Measurements from ENCODE around the gene FERMT1. TPM values are rescaled to one million over a fixed set of nuclear protein-coding genes. Genes with fewer than 3 reads are reported as not detected.
A peak's percentile ranks its signal among the peaks of the same experiment; 100 is the strongest.
"Not testable (repeated sequence)": the region's sequence is repeated elsewhere in the genome, so short reads cannot be mapped to it uniquely, and the experiment has no call there.

The FERMT1 gene
- polyA plus RNA-seq, 2 donors: 10.9 to 14.0 TPM

DNA sequence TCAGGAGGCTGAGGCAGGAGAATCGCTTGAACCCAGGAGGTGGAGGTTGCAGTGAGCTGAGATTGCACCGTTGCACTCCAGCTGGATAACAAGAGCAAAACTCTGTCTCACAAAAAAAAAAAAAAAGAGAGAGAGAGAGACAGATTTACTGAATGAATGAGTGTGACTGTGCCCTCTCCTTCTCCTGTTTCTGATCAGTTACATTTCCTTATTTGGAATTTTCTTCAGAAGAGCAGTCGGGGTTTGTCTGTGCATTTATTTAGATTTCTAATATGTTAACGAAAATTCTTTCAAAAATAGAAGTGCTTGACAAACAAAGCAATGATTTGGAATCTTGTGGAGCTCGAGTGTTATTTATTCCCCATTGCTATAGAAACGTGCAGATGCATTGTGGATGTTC, 62.6 kb downstream of the FERMT1 start:
- H3K4me3 ChIP-seq (ENCODE audit: low read depth in 1 of 2, low read length in 2 of 2): no peak overlapping the region
- no peaks in the 10 kb centered on the region for H3K4me1 ChIP-seq (ENCODE audit: control insufficient read depth in 2 of 2, insufficient read depth in 2 of 2, low read length in 1 of 2)
- H3K36me3 ChIP-seq (ENCODE audit: control insufficient read depth in 2 of 2, insufficient read depth in 2 of 2, low read length in 1 of 2): no peaks in the 10 kb centered on the region
- no peaks in the 10 kb centered on the region for H3K27me3 ChIP-seq (ENCODE audit: control insufficient read depth in 1 of 2, insufficient read depth in 2 of 2, low read length in 2 of 2)
- 53 to 63% methylated on average over 6 of the region's 6 CpGs for WGBS, 2 donors
- H3K9me3 ChIP-seq (ENCODE audit: control insufficient read depth in 2 of 2, insufficient read depth in 1 of 2, low read depth in 1 of 2, low read length in 1 of 2): peaks cover 0 to 3% of the 10 kb centered on the region in 2 donors
- H3K27ac ChIP-seq (ENCODE audit: low read depth in 2 of 2, low read length in 1 of 2): no peak overlapping the region

DNA sequence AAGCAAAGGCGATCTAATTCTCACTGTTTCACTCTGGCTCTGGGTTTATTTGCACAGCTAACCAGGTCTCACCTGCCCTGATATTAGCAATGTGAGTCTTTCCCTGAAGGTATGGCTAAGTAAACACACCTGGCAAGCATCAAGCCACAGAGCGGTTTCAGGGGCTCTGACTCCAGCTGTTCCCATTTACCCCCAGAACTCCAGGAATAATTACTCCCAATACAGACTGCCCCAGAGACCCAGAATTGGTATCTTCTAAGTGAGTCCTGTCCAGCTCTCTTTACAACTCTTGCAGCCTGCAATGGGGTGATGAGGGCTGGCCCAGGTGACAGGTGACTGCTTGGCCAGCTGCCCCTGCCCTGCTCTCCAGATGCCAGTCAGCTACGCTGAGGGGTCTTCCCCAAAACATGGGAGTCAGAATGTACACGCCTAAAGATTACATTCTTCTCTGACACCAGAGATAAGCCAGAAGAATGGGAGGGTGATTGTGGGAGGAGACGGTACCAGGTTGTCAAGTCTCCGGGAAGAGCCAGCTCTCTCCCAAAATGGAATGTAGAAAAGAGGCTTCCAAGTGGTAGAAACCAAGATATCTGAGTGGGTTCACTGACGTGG, 64.0 kb downstream of the FERMT1 start:
- Histone ChIP-seq H3K36me3 (ENCODE audit: control insufficient read depth in 2 of 2, insufficient read depth in 2 of 2, low read length in 1 of 2) (no peaks in the 10 kb centered on the region), H3K27ac (ENCODE audit: low read depth in 2 of 2, low read length in 1 of 2) (no peak overlapping the region), H3K4me1 (ENCODE audit: control insufficient read depth in 2 of 2, insufficient read depth in 2 of 2, low read length in 1 of 2) (no peaks in the 10 kb centered on the region), H3K27me3 (ENCODE audit: control insufficient read depth in 1 of 2, insufficient read depth in 2 of 2, low read length in 2 of 2) (no peaks in the 10 kb centered on the region), H3K9me3 (ENCODE audit: control insufficient read depth in 2 of 2, insufficient read depth in 1 of 2, low read depth in 1 of 2, low read length in 1 of 2) (peaks cover 0 to 3% of the 10 kb centered on the region in 2 donors), H3K4me3 (ENCODE audit: low read depth in 1 of 2, low read length in 2 of 2) (no peak overlapping the region)
- 35 to 41% methylated on average over 7 of the region's 7 CpGs for WGBS, 2 donors

- no peak overlapping the region for H3K4me3 ChIP-seq (ENCODE audit: low read depth in 1 of 2, low read length in 2 of 2)
- peaks cover 0 to 3% of the 10 kb centered on the region in 2 donors for H3K9me3 ChIP-seq (ENCODE audit: control insufficient read depth in 2 of 2, insufficient read depth in 1 of 2, low read depth in 1 of 2, low read length in 1 of 2)
- 76 to 89% methylated on average over 2 of the region's 2 CpGs for WGBS, 2 donors
- H3K4me1 ChIP-seq (ENCODE audit: control insufficient read depth in 2 of 2, insufficient read depth in 2 of 2, low read length in 1 of 2): peaks cover 0 to 1% of the 10 kb centered on the region in 2 donors
- no peaks in the 10 kb centered on the region for H3K36me3 ChIP-seq (ENCODE audit: control insufficient read depth in 2 of 2, insufficient read depth in 2 of 2, low read length in 1 of 2)
- no peaks in the 10 kb centered on the region for H3K27me3 ChIP-seq (ENCODE audit: control insufficient read depth in 1 of 2, insufficient read depth in 2 of 2, low read length in 2 of 2)
- H3K27ac ChIP-seq (ENCODE audit: low read depth in 2 of 2, low read length in 1 of 2): no peak overlapping the region
Measured at GRCh38 chr20:6057691-6058090, 65.1 kb downstream of the FERMT1 start.

DNA sequence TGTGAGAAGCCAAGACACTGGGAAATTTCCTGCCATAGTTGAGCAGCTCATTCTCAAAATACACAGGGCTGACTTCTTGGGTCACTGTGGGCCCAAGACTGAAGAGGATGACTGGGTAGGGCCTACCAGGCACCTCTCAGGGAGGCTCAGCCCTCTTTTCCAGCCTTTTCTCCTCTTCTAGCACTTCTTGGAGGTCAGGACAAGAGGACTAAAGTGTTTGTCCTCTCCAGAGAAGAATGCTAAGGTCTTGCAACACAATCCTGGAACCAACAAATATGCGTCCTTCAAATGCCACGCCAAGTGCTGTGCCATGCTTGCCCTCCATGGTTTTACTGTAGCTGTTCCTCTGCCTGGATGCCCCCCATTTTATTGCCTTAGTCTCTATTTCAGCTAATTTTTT, 65.7 kb downstream of the FERMT1 start:
- Histone ChIP-seq H3K9me3 (ENCODE audit: control insufficient read depth in 2 of 2, insufficient read depth in 1 of 2, low read depth in 1 of 2, low read length in 1 of 2) (peaks cover 0 to 3% of the 10 kb centered on the region in 2 donors), H3K4me1 (ENCODE audit: control insufficient read depth in 2 of 2, insufficient read depth in 2 of 2, low read length in 1 of 2) (peaks cover 4 to 7% of the 10 kb centered on the region in 2 donors), H3K36me3 (ENCODE audit: control insufficient read depth in 2 of 2, insufficient read depth in 2 of 2, low read length in 1 of 2) (no peaks in the 10 kb centered on the region), H3K4me3 (ENCODE audit: low read depth in 1 of 2, low read length in 2 of 2) (no peak overlapping the region), H3K27me3 (ENCODE audit: control insufficient read depth in 1 of 2, insufficient read depth in 2 of 2, low read length in 2 of 2) (no peaks in the 10 kb centered on the region), H3K27ac (ENCODE audit: low read depth in 2 of 2, low read length in 1 of 2) (no peak overlapping the region)
- 97 to 100% methylated on average over 2 of the region's 2 CpGs for WGBS, 2 donors

DNA sequence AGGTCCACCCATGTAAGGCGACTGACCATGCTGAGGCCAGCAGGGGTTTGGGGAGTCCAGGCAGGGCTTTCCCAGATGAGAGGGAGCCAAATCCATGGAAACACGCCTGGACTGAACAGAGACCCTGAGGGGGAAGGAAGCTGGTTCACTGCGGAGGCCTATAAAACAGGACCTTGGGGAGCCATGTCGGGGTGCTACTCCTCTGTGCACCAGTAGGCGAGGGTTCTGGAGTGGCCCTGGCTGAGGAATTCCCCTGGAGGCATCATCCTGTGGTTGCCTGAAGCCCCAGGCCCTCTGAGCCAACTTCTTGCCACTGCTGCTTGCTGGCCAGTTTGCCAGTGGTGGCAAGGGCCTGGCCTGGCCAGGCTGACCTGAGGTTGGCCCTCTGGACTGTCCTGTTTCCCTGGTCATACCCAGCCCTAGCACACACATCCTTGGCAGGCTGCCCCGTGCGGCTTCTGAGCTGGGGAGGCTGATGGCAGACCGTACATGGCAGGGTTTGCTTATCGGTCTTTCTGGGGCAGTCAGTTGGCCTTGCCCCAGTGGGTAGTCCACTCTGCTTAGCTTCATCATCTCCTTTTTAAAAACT, 66.8 kb downstream of the FERMT1 start:
- H3K27me3 ChIP-seq (ENCODE audit: control insufficient read depth in 1 of 2, insufficient read depth in 2 of 2, low read length in 2 of 2): peaks cover 0 to 2% of the 10 kb centered on the region in 2 donors
- WGBS, 2 donors: 86 to 89% methylated on average over 9 of the region's 9 CpGs
- no peak overlapping the region for H3K27ac ChIP-seq (ENCODE audit: low read depth in 2 of 2, low read length in 1 of 2)

DNA sequence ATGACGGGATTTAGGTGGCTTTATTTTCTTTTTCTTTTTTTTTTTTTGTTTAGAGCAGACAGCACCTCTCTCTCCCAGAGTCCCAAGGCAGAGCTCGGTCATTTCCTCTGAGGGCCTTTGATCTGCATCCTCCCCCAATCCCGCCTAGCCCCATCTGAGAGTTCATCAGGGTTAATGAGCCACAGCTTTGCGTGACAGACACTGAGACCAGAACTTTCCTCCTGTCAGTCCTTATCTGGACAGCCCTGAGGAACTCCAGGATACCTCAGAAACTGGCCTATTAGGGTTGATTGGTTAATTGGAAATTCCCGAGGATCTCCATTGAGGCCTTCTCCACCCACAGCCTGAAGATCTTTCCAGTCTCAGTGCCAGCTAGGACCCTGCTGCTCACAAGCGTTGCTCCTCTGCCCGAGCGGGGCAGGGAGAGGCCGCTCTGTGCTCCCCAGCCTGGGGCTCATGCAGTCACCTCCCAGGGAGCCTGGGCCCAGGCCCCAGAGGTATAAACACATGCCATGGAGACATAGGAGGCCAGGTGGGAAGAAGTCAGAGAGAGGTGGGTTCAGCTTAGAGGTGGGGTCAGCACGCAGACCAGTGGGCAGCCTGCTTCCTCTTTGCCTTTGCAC, 67.6 kb downstream of the FERMT1 start:
- Histone ChIP-seq H3K36me3 (ENCODE audit: control insufficient read depth in 2 of 2, insufficient read depth in 2 of 2, low read length in 1 of 2) (no peaks in the 10 kb centered on the region), H3K27me3 (ENCODE audit: control insufficient read depth in 1 of 2, insufficient read depth in 2 of 2, low read length in 2 of 2) (peaks cover 0 to 10% of the 10 kb centered on the region in 2 donors), H3K4me1 (ENCODE audit: control insufficient read depth in 2 of 2, insufficient read depth in 2 of 2, low read length in 1 of 2) (peaks cover 4 to 11% of the 10 kb centered on the region in 2 donors), H3K27ac (ENCODE audit: low read depth in 2 of 2, low read length in 1 of 2) (peak overlapping the region in 1 of 2 donors; percentile 13), H3K4me3 (ENCODE audit: low read depth in 1 of 2, low read length in 2 of 2) (no peak overlapping the region), H3K9me3 (ENCODE audit: control insufficient read depth in 2 of 2, insufficient read depth in 1 of 2, low read depth in 1 of 2, low read length in 1 of 2) (peaks cover 0 to 3% of the 10 kb centered on the region in 2 donors)
- WGBS, 2 donors: 85 to 86% methylated on average over 10 of the region's 10 CpGs

More for the DNA sequence above, 66.8 kb downstream of the FERMT1 start:
- Histone ChIP-seq H3K36me3 (ENCODE audit: control insufficient read depth in 2 of 2, insufficient read depth in 2 of 2, low read length in 1 of 2) (no peaks in the 10 kb centered on the region), H3K4me1 (ENCODE audit: control insufficient read depth in 2 of 2, insufficient read depth in 2 of 2, low read length in 1 of 2) (peaks cover 4 to 11% of the 10 kb centered on the region in 2 donors), H3K4me3 (ENCODE audit: low read depth in 1 of 2, low read length in 2 of 2) (no peak overlapping the region), H3K9me3 (ENCODE audit: control insufficient read depth in 2 of 2, insufficient read depth in 1 of 2, low read depth in 1 of 2, low read length in 1 of 2) (peaks cover 0 to 3% of the 10 kb centered on the region in 2 donors)

DNA sequence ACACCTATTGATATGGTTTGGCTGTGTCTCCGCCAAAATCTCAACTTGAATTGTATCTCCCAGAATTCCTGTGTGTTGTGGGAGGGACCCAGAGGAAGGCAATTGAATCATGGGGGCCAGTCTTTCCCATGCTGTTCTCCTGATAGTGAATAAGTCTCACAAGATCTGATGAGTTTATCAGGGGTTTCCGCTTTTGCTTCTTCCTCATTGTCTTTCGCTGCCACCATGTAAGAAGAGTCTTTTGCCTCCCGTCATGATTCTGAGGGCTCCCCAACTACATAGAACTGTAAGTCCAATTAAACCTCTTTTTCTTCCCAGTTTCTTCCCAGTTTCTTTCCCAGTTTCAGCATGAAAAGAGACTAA, 68.2 kb downstream of the FERMT1 start:
- WGBS, 2 donors: 90% methylated on average over 4 of the region's 4 CpGs
- not testable (repeated sequence) for H3K36me3 ChIP-seq (ENCODE audit: control insufficient read depth in 2 of 2, insufficient read depth in 2 of 2, low read length in 1 of 2); H3K4me3 ChIP-seq (ENCODE audit: low read depth in 1 of 2, low read length in 2 of 2); H3K9me3 ChIP-seq (ENCODE audit: control insufficient read depth in 2 of 2, insufficient read depth in 1 of 2, low read depth in 1 of 2, low read length in 1 of 2); H3K27me3 ChIP-seq (ENCODE audit: control insufficient read depth in 1 of 2, insufficient read depth in 2 of 2, low read length in 2 of 2); H3K27ac ChIP-seq (ENCODE audit: low read depth in 2 of 2, low read length in 1 of 2)
- H3K4me1 ChIP-seq (ENCODE audit: control insufficient read depth in 2 of 2, insufficient read depth in 2 of 2, low read length in 1 of 2): peaks cover 4 to 11% of the 10 kb centered on the region in 2 donors

GRCh38 chr20:6053776-6054688, 68.8 kb downstream of the FERMT1 start, which contains the start of gene LRRN4:
Gene LRRN4 (minus strand): TSS chr20:6054060. CDS start chr20:6052799, 1,261 bp downstream.
- WGBS, 2 donors: 45 to 57% methylated on average over 13 of the region's 13 CpGs
- Histone ChIP-seq H3K4me3 (ENCODE audit: low read depth in 1 of 2, low read length in 2 of 2) (no peak within 1 kb of the TSS), H3K4me1 (ENCODE audit: control insufficient read depth in 2 of 2, insufficient read depth in 2 of 2, low read length in 1 of 2) (peaks cover 4 to 11% of the 10 kb centered on the region in 2 donors), H3K9me3 (ENCODE audit: control insufficient read depth in 2 of 2, insufficient read depth in 1 of 2, low read depth in 1 of 2, low read length in 1 of 2) (peaks cover 0 to 3% of the 10 kb centered on the region in 2 donors), H3K36me3 (ENCODE audit: control insufficient read depth in 2 of 2, insufficient read depth in 2 of 2, low read length in 1 of 2) (no peaks in the 10 kb centered on the region), H3K27me3 (ENCODE audit: control insufficient read depth in 1 of 2, insufficient read depth in 2 of 2, low read length in 2 of 2) (peaks cover 0 to 10% of the 10 kb centered on the region in 2 donors), H3K27ac (ENCODE audit: low read depth in 2 of 2, low read length in 1 of 2) (no peak within 1 kb of the TSS)

- Histone ChIP-seq H3K4me1 (ENCODE audit: control insufficient read depth in 2 of 2, insufficient read depth in 2 of 2, low read length in 1 of 2) (peaks cover 4 to 11% of the 10 kb centered on the region in 2 donors), H3K36me3 (ENCODE audit: control insufficient read depth in 2 of 2, insufficient read depth in 2 of 2, low read length in 1 of 2) (no peaks in the 10 kb centered on the region), H3K4me3 (ENCODE audit: low read depth in 1 of 2, low read length in 2 of 2) (no peak overlapping the region), H3K27ac (ENCODE audit: low read depth in 2 of 2, low read length in 1 of 2) (no peak overlapping the region), H3K9me3 (ENCODE audit: control insufficient read depth in 2 of 2, insufficient read depth in 1 of 2, low read depth in 1 of 2, low read length in 1 of 2) (peaks cover 0 to 3% of the 10 kb centered on the region in 2 donors), H3K27me3 (ENCODE audit: control insufficient read depth in 1 of 2, insufficient read depth in 2 of 2, low read length in 2 of 2) (peaks cover 0 to 10% of the 10 kb centered on the region in 2 donors)
- WGBS, 2 donors: 64 to 73% methylated on average over 8 of the region's 8 CpGs
Measured at GRCh38 chr20:6053064-6053775, 69.6 kb downstream of the FERMT1 start.
